Measurements from ENCODE around the gene FOXA1. TPM values are rescaled to one million over a fixed set of nuclear protein-coding genes. Genes with fewer than 3 reads are reported as not detected.
"Not testable (repeated sequence)": the region's sequence is repeated elsewhere in the genome, so short reads cannot be mapped to it uniquely, and the experiment has no call there.

FOXA1 gene
- total and polyA plus RNA-seq, 9 of the 15 experiments (the other 6 are each of a cell fraction or from before 2014, with no cell fraction given): 0.20 to 3.0 (median 1.3) TPM

DNA sequence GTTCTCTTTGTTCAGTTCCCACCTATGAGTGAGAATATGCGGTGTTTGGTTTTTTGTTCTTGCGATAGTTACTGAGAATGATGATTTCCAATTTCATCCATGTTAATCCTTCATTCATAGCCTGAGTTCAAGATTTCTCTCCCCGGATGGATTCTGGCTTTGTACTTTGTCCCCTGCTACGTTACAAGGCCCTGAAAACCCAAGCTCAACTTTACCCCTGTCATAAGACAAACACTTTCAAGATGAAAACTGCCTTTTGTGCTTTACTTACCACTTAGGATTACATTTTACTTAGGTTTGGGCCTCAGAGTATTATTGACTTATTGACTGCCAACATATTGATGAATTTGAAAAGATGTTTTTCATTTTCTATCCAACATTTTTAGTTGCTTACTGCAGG is 36.3 kb downstream of the FOXA1 start (continued):
- no peak for TF ChIP-seq ZNF311 (CRISPR knock-in tag; IDR thresholded peaks at IDR 0.05)
- no peak for TF ChIP-seq ZNF224 (CRISPR knock-in tag; IDR thresholded peaks at IDR 0.05)

- intact Hi-C loops (cut with micrococcal nuclease); H4K20me1 ChIP-seq (replicated peaks; ENCODE audit: control insufficient read depth, insufficient read depth, low read length); H3K27ac ChIP-seq (ENCODE audit: extremely low read depth, low read depth, low read length); DNase-seq (ENCODE audit: extremely low read depth in 1 of 4, low spot score in 3 of 4); in situ Hi-C loops (cut with MboI); H3K9me3 ChIP-seq (replicated peaks; ENCODE audit: control insufficient read depth, insufficient read depth, low read depth, low read length); FAIRE-seq; H3K4me3 ChIP-seq; ATAC-seq; H3K79me2 ChIP-seq (ENCODE audit: control insufficient read depth, insufficient read depth, low read length); H3K27me3 ChIP-seq (ENCODE audit: control insufficient read depth in 2 of 2, insufficient read depth in 2 of 2, low read length in 2 of 2); H3K4me1 ChIP-seq (replicated peaks in 1 of 2; ENCODE audit: control insufficient read depth in 2 of 2, insufficient read depth in 2 of 2, low read length in 2 of 2); POLR2A ChIA-PET; H3K4me2 ChIP-seq (ENCODE audit: insufficient read depth, low read length); BruUV-seq (replicated peaks); H3K36me3 ChIP-seq (ENCODE audit: control insufficient read depth, insufficient read depth, low read length); H2AFZ ChIP-seq (ENCODE audit: low read depth, low read length); CTCF ChIA-PET (ENCODE audit: low intra/inter-chr PET ratio); H3K9ac ChIP-seq (ENCODE audit: insufficient read depth in 1 of 2, low read depth in 2 of 2, low read length in 2 of 2); H3K9me1 ChIP-seq (ENCODE audit: control insufficient read depth, insufficient read depth, low read length): not testable (repeated sequence)
- WGBS (ENCODE audit: insufficient coverage, low coverage, missing lambda C conversion rate): 53% methylated on average over 4 of the region's 33 CpGs
These were observed 39.5 kb downstream of the FOXA1 start for GRCh38 chr14:37555596-37555995.

DNA sequence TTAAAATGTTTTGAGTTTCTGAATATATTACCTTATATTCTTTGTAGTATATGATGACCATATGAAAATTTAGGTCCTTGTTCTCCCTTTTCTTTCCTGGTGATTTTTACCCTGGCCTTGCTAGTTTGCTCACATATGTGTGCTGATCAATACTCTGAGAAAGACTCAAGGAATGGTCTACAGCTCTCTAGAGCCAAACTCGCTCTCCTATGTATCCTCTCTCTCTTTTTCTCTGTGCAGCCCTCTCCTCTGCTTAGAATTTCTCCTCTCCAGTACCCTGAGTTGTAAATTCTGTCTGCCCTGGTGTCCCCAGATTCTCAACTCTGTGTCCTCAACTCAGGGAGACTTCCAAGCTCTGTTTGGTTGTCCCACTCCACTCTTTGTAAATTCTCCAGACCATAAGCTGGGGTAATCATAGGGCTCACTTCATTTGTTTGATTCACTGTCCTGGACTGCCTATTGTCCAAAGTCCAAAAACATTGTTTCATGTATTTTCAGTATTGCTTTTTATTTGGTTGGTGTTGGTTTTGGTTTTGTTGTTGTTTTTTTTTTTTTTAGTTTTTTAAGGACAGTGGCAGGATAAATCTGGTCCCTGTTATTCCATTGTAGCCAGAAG is 41.0 kb downstream of the FOXA1 start:
- H3K27me3 ChIP-seq (ENCODE audit: control insufficient read depth in 2 of 2, insufficient read depth in 2 of 2, low read length in 2 of 2): no peaks in the 10 kb centered on the region
- no peak overlapping the region for H2AFZ ChIP-seq (ENCODE audit: low read depth, low read length)
- no peak overlapping the region for H3K4me2 ChIP-seq (ENCODE audit: insufficient read depth, low read length)
- DNase-seq (ENCODE audit: extremely low read depth in 1 of 4, low spot score in 3 of 4) (no peak), FAIRE-seq (no peak), ATAC-seq (no peak)
- no peaks in the 10 kb centered on the region for H3K79me2 ChIP-seq (ENCODE audit: control insufficient read depth, insufficient read depth, low read length)
- 13% methylated on average over 1 of the region's 1 CpG for WGBS (ENCODE audit: insufficient coverage, low coverage, missing lambda C conversion rate)
- H3K9ac ChIP-seq (ENCODE audit: insufficient read depth in 1 of 2, low read depth in 2 of 2, low read length in 2 of 2): no peak overlapping the region
- H3K4me1 ChIP-seq (replicated peaks in 1 of 2; ENCODE audit: control insufficient read depth in 2 of 2, insufficient read depth in 2 of 2, low read length in 2 of 2): no peaks in the 10 kb centered on the region
- H3K9me3 ChIP-seq (replicated peaks; ENCODE audit: control insufficient read depth, insufficient read depth, low read depth, low read length): no peaks in the 10 kb centered on the region
- POLR2A ChIA-PET: no interaction called here
- no peaks in the 10 kb centered on the region for H3K9me1 ChIP-seq (ENCODE audit: control insufficient read depth, insufficient read depth, low read length)
- H4K20me1 ChIP-seq (replicated peaks; ENCODE audit: control insufficient read depth, insufficient read depth, low read length): no peaks in the 10 kb centered on the region
- no peak overlapping the region for H3K27ac ChIP-seq (ENCODE audit: extremely low read depth, low read depth, low read length)
- intact Hi-C loops (cut with micrococcal nuclease) (no loop called here), in situ Hi-C loops (cut with MboI) (no loop called here)
- H3K4me3 ChIP-seq: no peak overlapping the region
- no TSS peak for BruUV-seq (replicated peaks)
- CTCF ChIA-PET (ENCODE audit: low intra/inter-chr PET ratio): no interaction called here
- H3K36me3 ChIP-seq (ENCODE audit: control insufficient read depth, insufficient read depth, low read length): no peaks in the 10 kb centered on the region
- TF ChIP-seq RFX7 (CRISPR knock-in tag; IDR thresholded peaks at IDR 0.05): no peak
- no peak for TF ChIP-seq NFATC3 (IDR thresholded peaks at IDR 0.05)
- TF ChIP-seq ETS2 (tag; IDR thresholded peaks at IDR 0.05; ENCODE audit: borderline replicate concordance, poor library complexity, severe bottlenecking): no peak
- TF ChIP-seq RBM25 (IDR thresholded peaks at IDR 0.05; ENCODE audit: low read depth, low read length, severe bottlenecking): no peak
- TF ChIP-seq BRF1 (IDR thresholded peaks at IDR 0.05; ENCODE audit: borderline replicate concordance, extremely low read depth, insufficient read length): no peak
- no peak for TF ChIP-seq POLR2B (IDR thresholded peaks at IDR 0.05; ENCODE audit: low read depth, partially characterized antibody)
- no peak for TF ChIP-seq BRD9 (IDR thresholded peaks at IDR 0.05; ENCODE audit: low read depth, partially characterized antibody)
- no peak for TF ChIP-seq USF2 (CRISPR knock-in tag; IDR thresholded peaks at IDR 0.05)
- TF ChIP-seq SNAPC5 (CRISPR knock-in tag; IDR thresholded peaks at IDR 0.05): no peak
- no peak for TF ChIP-seq ZNF3 (CRISPR knock-in tag; IDR thresholded peaks at IDR 0.05)
- TF ChIP-seq ZFPM2 (CRISPR knock-in tag; IDR thresholded peaks at IDR 0.05): no peak
- TF ChIP-seq BHLHE40 (IDR thresholded peaks at IDR 0.05; ENCODE audit: low read length): no peak
- no peak for TF ChIP-seq ZNF174 (CRISPR knock-in tag; IDR thresholded peaks at IDR 0.05)
